GM12865 (cell line): ENCODE data around the gene SPTBN2.
"Not testable (repeated sequence)": the region's sequence is repeated elsewhere in the genome, so short reads cannot be mapped to it uniquely, and the experiment has no call there.

Experiments used
- DNase-seq: peaks from one replicate; pipeline ENCODE4 v3.0.0; 2010; ENCODE audit warnings: low read depth
- H3K4me3 ChIP-seq: 2 replicates; pipeline ENCODE4 v1.5.1; 2011; ENCODE audit warnings: mild to moderate bottlenecking, low read depth, low read length, control low read depth
- TF ChIP-seq, protein P1 (sequence below): IDR thresholded peaks from 2 replicates; pipeline ENCODE4 v1.5.1; 2011; ENCODE audit warnings: low read length, control low read depth, low read depth, inconsistent platforms; ENCODE audit not compliant: insufficient read depth; ENCODE audit errors: missing control alignments

The SPTBN2 gene

DNA sequence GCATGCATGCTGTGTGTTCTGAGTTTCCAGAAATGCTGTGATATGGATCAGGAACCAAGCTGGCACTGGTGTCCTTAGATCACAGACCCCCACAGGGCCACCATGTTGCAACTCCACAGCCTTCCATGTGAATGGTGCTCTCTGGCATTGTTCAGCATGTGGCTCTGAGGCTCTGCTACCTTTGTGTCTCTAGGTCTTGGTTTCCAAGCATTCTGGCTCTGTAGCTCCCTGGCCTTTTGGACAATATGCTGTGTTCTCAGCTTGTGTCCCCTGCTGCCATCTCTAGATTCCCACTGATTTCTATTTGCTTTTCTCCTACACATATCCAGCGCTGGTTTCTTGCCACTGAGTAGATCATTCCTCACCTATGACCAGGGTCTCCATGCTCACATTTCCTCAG is 3.9 kb downstream of the SPTBN2 start:
- TF ChIP-seq, protein P1, sequence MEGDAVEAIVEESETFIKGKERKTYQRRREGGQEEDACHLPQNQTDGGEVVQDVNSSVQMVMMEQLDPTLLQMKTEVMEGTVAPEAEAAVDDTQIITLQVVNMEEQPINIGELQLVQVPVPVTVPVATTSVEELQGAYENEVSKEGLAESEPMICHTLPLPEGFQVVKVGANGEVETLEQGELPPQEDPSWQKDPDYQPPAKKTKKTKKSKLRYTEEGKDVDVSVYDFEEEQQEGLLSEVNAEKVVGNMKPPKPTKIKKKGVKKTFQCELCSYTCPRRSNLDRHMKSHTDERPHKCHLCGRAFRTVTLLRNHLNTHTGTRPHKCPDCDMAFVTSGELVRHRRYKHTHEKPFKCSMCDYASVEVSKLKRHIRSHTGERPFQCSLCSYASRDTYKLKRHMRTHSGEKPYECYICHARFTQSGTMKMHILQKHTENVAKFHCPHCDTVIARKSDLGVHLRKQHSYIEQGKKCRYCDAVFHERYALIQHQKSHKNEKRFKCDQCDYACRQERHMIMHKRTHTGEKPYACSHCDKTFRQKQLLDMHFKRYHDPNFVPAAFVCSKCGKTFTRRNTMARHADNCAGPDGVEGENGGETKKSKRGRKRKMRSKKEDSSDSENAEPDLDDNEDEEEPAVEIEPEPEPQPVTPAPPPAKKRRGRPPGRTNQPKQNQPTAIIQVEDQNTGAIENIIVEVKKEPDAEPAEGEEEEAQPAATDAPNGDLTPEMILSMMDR, result no peak
- H3K4me3 ChIP-seq, result no peak overlapping the region
- no peak for DNase-seq

DNA sequence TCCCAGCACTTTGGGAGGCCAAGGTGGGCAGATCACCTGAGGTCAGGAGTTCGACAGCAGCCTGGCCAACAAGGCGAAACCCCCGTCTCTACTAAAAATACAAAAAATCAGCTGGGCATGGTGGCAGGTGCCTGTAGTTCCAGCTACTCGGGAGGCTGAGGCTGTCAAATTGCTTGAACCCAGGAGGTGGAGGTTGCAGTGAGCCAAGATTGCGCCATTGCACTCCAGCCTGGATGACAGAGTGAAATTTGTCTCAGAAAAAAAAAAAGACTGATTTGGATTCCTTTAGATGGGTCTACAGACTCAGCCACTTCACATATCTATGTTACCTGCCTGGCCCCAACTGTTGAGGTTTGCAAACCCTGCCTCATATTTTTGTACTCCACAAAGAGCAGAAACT is 4.8 kb downstream of the SPTBN2 start:
- not testable (repeated sequence) for DNase-seq, H3K4me3 ChIP-seq

DNA sequence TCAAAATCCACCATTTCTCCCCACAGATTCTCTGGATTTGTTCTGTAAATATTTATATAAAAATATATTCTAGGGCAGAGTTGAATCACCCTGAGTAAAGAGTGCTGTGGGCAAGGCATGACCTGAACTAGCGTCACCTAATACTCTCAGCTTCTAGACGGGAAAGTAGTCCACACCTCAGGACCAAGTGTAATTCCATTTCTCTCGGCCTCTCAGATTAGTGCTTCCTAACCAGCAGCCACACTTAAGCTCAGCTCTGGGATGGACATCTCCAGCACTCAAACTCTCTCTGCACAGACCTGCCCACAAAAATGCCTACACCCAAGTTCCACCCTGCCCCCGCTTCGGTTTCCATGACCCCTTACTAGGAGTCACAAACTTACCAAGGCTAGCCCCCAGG is 5.3 kb downstream of the SPTBN2 start:
- H3K4me3 ChIP-seq, result no peak overlapping the region
- no peak for DNase-seq
- TF ChIP-seq, protein P1, result no peak

DNA sequence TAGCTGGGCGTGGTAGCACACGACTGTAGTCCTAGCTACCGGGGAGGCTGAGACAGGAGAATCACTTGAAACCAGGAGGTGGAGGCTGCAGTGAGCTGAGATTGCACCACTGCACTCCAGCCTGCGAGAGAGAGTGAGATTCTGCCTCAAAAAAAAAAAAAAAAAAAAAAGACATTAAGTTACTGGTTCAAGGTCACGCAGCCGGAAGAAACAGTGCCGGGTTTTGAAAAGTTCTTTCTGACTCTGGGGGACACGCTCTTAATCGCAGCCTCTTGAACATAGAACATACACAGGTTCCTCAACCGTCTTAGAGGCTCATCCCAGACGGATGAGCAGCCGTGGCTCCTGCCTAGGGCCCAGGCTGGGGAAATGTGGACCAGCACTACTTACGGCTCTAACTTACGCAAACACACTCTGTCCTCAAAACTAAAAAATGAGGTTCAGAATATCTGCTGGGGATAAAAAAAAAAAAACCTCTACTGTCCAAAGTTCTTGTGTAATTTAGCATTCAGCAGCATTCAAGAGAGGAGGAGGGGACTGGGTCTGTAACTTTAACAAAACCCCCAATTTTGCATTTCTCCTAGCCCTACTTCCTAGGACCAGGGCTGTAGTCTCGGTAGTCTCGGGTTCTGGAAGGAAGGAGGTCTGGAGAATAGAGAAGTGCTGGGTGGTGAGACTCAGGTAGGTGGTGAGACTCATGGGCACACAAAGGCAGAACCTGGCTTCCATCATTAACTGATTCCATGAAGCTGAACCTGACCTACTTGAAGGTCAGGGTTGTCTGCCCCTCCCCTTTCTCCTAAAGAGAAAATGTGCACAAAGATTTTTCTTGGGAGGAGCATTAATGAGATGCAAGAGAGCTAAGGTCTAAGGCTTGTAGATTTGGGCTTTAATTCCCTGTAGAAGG is 6.0 kb downstream of the SPTBN2 start:
- TF ChIP-seq, protein P1, result no peak
- no peak for DNase-seq
- H3K4me3 ChIP-seq, result no peak overlapping the region

DNA sequence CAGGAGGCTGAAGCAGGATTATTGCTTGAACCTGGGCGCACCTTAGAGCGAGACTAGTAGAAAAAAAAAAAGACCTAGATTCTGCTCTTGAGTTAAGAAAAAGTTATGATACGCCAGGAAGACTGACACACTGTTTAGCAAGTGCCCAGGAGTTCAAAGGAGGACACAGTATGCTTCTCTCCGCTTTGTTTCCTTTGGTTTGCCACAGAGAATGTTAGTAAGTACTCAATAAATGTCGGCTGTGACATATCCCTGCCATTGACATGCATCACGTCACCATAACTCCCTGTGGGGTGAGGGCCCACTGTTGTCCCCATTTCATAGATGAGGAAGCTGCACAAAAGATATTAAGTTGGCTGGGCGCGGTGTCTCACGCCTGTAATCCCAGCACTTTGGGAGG is 7.1 kb downstream of the SPTBN2 start:
- TF ChIP-seq, protein P1, result no peak
- H3K4me3 ChIP-seq, result no peak overlapping the region
- DNase-seq, result no peak

DNA sequence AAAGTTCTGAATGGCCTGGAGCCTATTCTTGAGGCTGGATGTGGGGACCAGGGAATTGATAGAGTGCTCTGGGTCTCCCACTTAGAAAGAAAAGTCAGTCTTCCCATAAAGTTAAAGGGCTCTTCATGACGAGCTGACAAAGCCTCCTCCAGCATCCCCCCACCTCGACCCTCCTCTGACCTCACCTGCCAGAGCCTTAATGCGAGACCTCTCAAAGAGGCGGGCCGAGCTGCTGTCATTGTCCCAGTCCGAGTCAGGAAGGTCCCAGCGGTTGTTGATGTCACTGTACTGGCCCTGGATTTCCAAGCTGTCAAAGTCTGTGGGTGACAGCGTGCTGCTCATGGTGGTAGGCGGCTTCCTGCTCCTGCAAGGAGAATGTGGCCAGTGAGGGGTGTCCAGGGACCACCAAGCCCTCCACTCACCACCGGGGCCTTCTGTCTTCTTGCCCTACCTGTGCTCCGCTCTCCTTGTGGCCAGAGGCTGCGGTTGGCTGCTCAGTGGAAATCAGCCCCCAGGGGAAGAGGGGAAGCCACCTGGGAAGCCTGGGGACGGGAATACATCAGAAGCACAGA is 8.0 kb downstream of the SPTBN2 start:
- TF ChIP-seq, protein P1, result no peak
- DNase-seq, result no peak
- no peak overlapping the region for H3K4me3 ChIP-seq

DNA sequence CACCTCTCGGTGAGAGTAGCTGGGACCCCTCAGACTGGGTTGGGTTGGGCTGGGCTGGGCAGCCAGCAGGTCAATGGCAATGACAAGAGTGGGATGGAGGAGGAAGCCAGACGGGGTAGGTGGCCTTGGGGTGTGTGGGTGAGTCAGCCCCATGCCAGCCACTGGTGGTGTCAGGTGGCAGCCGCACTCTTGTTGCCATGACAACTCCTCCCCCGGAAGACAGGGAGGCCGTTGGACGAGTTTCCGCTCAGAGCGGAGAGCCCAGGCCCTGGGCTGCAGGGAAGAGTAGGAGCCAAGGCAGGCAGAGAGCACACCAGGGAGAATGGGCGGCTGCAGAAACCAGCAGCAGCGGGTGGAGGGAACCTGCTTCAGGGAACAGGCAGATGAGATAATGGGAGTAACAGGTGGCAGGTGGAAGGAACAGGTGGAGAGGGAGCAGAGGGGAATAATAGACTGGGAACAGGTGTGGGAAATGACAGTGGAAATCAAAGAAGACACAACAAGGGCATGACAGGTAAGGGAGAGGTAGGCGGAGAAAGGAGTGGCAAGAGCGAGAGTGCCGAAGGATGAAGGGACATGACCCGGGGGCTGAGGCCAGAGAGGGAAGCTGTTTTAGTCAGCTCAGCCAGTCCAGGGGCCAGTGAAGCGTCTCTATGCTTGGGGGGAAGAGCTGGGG is 8.7 kb downstream of the SPTBN2 start:
- H3K4me3 ChIP-seq, result no peak overlapping the region
- DNase-seq, result peak; percentile 17
- TF ChIP-seq, protein P1, result no peak
